ENCODE results near the gene FASTKD1. TPM values are rescaled to one million over a fixed set of nuclear protein-coding genes. Genes with fewer than 3 reads are reported as not detected.

Gene FASTKD1, protein sequence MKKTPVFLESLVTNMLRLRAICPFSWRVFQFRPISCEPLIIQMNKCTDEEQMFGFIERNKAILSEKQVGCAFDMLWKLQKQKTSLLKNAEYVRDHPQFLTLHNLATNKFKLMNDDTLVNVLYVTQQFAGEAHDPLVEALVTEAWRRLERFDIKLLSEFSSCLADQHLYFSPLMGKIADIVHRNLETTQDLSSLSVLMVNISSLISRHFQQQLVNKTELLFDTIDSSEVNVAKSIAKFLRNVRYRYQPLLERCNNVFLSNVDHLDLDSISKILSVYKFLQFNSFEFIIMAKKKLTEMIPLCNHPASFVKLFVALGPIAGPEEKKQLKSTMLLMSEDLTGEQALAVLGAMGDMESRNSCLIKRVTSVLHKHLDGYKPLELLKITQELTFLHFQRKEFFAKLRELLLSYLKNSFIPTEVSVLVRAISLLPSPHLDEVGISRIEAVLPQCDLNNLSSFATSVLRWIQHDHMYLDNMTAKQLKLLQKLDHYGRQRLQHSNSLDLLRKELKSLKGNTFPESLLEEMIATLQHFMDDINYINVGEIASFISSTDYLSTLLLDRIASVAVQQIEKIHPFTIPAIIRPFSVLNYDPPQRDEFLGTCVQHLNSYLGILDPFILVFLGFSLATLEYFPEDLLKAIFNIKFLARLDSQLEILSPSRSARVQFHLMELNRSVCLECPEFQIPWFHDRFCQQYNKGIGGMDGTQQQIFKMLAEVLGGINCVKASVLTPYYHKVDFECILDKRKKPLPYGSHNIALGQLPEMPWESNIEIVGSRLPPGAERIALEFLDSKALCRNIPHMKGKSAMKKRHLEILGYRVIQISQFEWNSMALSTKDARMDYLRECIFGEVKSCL
- total RNA-seq (2014; rRNA removed), result 21.1 and 27.0 TPM in 2 replicates
- Bru-seq, nascent RNA, result percentile 65 among the genes with signal in this experiment
- percentile 77 among the genes with signal in this experiment for BruChase-seq, experiment 1, labeled RNA remaining after a 6-hour chase
- percentile 63 among the genes with signal in this experiment for BruChase-seq, experiment 2, labeled RNA remaining after a 2-hour chase
- long read RNA-seq, transcript FASTKD1-204 (15 exons, 2,967 nt), result major isoform, 8 of 33 reads
- long read RNA-seq, partial matches to known transcripts, result 11 of 33 reads
- long read RNA-seq, other reads (novel, unspliced or antisense), result 13 of 33 reads

DNA sequence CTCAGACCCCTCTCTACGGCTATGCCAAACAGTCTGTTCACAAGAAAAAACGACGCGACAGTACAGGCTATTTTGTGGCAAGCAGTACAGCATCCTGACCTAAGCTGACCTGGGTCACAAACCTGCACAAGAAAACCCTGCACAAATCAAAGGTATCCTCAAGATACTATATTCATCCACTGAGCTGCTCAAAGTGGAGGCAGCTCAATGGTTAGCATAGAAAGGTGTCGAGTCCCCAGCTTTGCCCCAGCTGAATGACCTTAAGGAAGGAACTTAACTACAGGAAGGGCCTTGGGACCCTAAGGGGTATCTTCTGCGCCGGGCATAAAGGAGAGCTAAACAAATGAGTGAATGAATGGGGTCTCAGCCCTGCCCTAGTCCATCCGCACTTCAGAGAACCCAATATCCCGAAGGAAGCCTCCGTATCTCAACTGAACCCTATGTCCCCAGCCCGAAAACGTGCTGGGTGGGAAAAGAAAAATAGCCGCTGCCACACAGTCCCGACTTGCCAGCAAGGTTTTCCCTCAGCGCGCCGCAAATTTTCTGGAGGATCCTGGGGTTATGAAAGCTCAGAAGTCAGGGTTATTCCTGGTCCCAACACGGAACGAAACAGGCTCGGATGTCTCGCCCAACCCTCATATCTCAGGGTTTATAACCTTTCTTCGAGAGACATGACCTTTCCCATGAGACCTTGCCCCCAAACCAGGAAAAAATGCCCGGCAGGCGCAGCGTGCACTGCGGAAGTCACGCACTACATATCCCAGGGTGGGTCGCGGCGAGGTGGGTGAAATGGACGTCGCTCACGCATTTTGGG is at the start of gene FASTKD1:
TSS of gene FASTKD1 (minus strand) at position 706 of the 814 bp plus-strand sequence. CDS start 1,836 bp downstream, outside the sequence.
- DNase-seq (peak; percentile 94), ATAC-seq (peak; percentile 100)
- Histone ChIP-seq H3K27ac (ENCODE audit: low read length) (peak within 1 kb of the TSS; percentile 15; the same call in 1 of the 2 replicates), H3K9me3 (ENCODE audit: low read length) (no peaks in the 10 kb centered on the region), H3K36me3 (ENCODE audit: low read depth, low read length) (no peaks in the 10 kb centered on the region), H4K20me1 (ENCODE audit: low read length) (no peaks in the 10 kb centered on the region), H3K27me3 (ENCODE audit: low read length) (no peaks in the 10 kb centered on the region), H3K79me2 (ENCODE audit: low read length) (peaks cover 39% of the 10 kb centered on the region), H2AFZ (ENCODE audit: low read length) (peak within 1 kb of the TSS; percentile 94), H3K9me2 (replicated peaks; ENCODE audit: low read length) (no peaks in the 10 kb centered on the region), H3F3A (ENCODE audit: low read length, unreplicated experiment) (no peaks in the 10 kb centered on the region), H3K4me3 (ENCODE audit: low read length) (peak within 1 kb of the TSS; percentile 73), H3K4me1 (ENCODE audit: insufficient read depth, low read length) (peaks cover 6% of the 10 kb centered on the region; the same call in 1 of the 2 replicates), H3K4me2 (ENCODE audit: low read length) (peak within 1 kb of the TSS; percentile 93), H3K9ac (ENCODE audit: low read length) (peak within 1 kb of the TSS; percentile 79)
- POLR2A ChIA-PET (ENCODE audit: unreplicated experiment), result interaction anchor here (0.6 to 0.7 kb wide), 2 partner anchors 11 to 16 kb away, joined by 4 to 9 read pairs; partner anchors contain the start of gene PPIG
- intact Hi-C loops (cut with micrococcal nuclease), result no loop called here
- CTCF ChIA-PET, result no interaction called here
- TF ChIP-seq, protein P1, sequence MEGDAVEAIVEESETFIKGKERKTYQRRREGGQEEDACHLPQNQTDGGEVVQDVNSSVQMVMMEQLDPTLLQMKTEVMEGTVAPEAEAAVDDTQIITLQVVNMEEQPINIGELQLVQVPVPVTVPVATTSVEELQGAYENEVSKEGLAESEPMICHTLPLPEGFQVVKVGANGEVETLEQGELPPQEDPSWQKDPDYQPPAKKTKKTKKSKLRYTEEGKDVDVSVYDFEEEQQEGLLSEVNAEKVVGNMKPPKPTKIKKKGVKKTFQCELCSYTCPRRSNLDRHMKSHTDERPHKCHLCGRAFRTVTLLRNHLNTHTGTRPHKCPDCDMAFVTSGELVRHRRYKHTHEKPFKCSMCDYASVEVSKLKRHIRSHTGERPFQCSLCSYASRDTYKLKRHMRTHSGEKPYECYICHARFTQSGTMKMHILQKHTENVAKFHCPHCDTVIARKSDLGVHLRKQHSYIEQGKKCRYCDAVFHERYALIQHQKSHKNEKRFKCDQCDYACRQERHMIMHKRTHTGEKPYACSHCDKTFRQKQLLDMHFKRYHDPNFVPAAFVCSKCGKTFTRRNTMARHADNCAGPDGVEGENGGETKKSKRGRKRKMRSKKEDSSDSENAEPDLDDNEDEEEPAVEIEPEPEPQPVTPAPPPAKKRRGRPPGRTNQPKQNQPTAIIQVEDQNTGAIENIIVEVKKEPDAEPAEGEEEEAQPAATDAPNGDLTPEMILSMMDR (conservative IDR thresholded peaks at IDR 0.05; ENCODE audit: low read depth, low read length), result no peak
- no peak for TF ChIP-seq EZH2 (IDR thresholded peaks at IDR 0.05; ENCODE audit: low read length, unreplicated experiment)
- no peak for TF ChIP-seq EZH2phosphoT487 (IDR thresholded peaks at IDR 0.05; ENCODE audit: borderline replicate concordance, low read length)
- TSS peak; percentile 87 for BruUV-seq (replicated peaks)

DNA sequence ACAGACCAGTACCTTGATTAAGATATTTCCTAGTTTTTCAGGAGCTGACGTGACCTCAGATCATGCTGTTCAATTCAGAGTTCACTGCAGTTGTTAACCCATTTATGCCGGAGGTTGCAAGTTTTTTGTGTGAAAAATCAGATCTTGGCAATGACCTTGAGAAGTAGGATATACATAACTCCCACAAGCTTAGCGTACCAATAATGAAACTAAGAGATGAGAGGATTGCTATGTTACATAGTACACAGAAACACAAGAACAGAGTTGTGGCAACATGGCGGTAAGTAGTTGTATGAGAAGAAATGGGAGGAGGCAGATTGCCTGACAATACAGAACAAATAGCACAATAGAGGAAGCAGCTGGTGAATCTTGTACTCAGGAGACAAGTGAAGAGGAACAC is 49.6 kb upstream of the FASTKD1 start:
- H3K27ac ChIP-seq (ENCODE audit: low read length), result no peak overlapping the region
- CTCF ChIA-PET, result no interaction called here
- H3K4me1 ChIP-seq (ENCODE audit: insufficient read depth, low read length), result no peaks in the 10 kb centered on the region
- no peaks in the 10 kb centered on the region for H3F3A ChIP-seq (ENCODE audit: low read length, unreplicated experiment)
- peaks cover 23% of the 10 kb centered on the region for H3K36me3 ChIP-seq (ENCODE audit: low read depth, low read length)
- BruUV-seq (replicated peaks), result no TSS peak
- DNase-seq, result no peak
- H4K20me1 ChIP-seq (ENCODE audit: low read length), result 0 out of 2 replicates have a peak, but pooled peaks cover 4% of the 10 kb centered on the region
- H3K4me2 ChIP-seq (ENCODE audit: low read length), result no peak overlapping the region
- H3K79me2 ChIP-seq (ENCODE audit: low read length), result peaks cover 7% of the 10 kb centered on the region; the same call in 1 of the 2 replicates
- no peak overlapping the region for H3K4me3 ChIP-seq (ENCODE audit: low read length)
- POLR2A ChIA-PET (ENCODE audit: unreplicated experiment), result no interaction called here
- H2AFZ ChIP-seq (ENCODE audit: low read length), result no peak overlapping the region
- no peaks in the 10 kb centered on the region for H3K9me2 ChIP-seq (replicated peaks; ENCODE audit: low read length)
- no peaks in the 10 kb centered on the region for H3K27me3 ChIP-seq (ENCODE audit: low read length)
- H3K9ac ChIP-seq (ENCODE audit: low read length), result no peak overlapping the region
- TF ChIP-seq EZH2 (IDR thresholded peaks at IDR 0.05; ENCODE audit: low read length, unreplicated experiment), result no peak
- TF ChIP-seq, protein P1 (conservative IDR thresholded peaks at IDR 0.05; ENCODE audit: low read depth, low read length), result no peak
- TF ChIP-seq EZH2phosphoT487 (IDR thresholded peaks at IDR 0.05; ENCODE audit: borderline replicate concordance, low read length), result no peak
- intact Hi-C loops (cut with micrococcal nuclease), result no loop called here
- H3K9me3 ChIP-seq (ENCODE audit: low read length), result no peaks in the 10 kb centered on the region
- no peak for ATAC-seq

All from PC-3 (cell line).